K562 (cell line): ENCODE results near the gene SORL1-AS1.

Source experiments
- AFF1 ChIP-seq, 2 experiments: fragments of 450-650 bp; IDR thresholded peaks; 2 replicates each; pipeline ENCODE4 v1.6.1; 2018; ENCODE audit warnings: mild to moderate bottlenecking in 2 of 2, low read depth in 1 of 2; ENCODE audit not compliant: partially characterized antibody in 2 of 2
- FOXK2 ChIP-seq, 2 experiments: fragments of 450-650 bp; IDR thresholded peaks in 1 of 2; conservative IDR thresholded peaks in 1 of 2; 2 replicates each; pipeline ENCODE4 v1.6.1; 2016; ENCODE audit warnings: low read depth in 2 of 2, mild to moderate bottlenecking in 1 of 2
- GATA2 ChIP-seq: sonication (generic); formaldehyde crosslinking; IDR thresholded peaks from 2 replicates; pipeline ENCODE4 v1.4.0; 2020; ENCODE audit warnings: mild to moderate bottlenecking, missing genetic modification reagents
- HOXB6 ChIP-seq: fragments of 250-450 bp; sonication (Bioruptor Pico); IDR thresholded peaks from 2 replicates; pipeline ENCODE4 v1.5.1; 2022; ENCODE audit warnings: mild to moderate bottlenecking, borderline replicate concordance
- RBFOX2 ChIP-seq: fragments of 200-400 bp; formaldehyde crosslinking; IDR thresholded peaks from 2 replicates; pipeline ENCODE4 v1.6.1; 2017; ENCODE audit warnings: low read depth, mild to moderate bottlenecking, low read length, moderate library complexity
- ZNF518B ChIP-seq: fragments of 250-450 bp; sonication (Bioruptor Pico); IDR thresholded peaks from 2 replicates; pipeline ENCODE4 v1.5.0; 2021; ENCODE audit warnings: mild to moderate bottlenecking, moderate library complexity
- ZNF639 ChIP-seq, 2 experiments: fragments of 200-800 bp in 1 of 2; sonication (Bioruptor generic) in 1 of 2; sonication (generic) in 1 of 2; formaldehyde crosslinking in 1 of 2; IDR thresholded peaks in 1 of 2; conservative IDR thresholded peaks in 1 of 2; 2 replicates each; pipeline versions ENCODE4 v1.5.0 to v1.6.1; 2016 to 2020; ENCODE audit warnings: missing compliant biosample characterization in 1 of 2, missing genetic modification characterization in 1 of 2, missing genetic modification reagents in 1 of 2

SORL1-AS1 gene

GRCh38 chr11:121435132-121435531 is 17.6 kb downstream of the SORL1-AS1 start (continued):
- TF ChIP-seq ZNF518B (CRISPR knock-in tag) (no peak), RBFOX2 (no peak), HOXB6 (CRISPR knock-in tag) (no peak), FOXK2 (conservative IDR thresholded peaks at IDR 0.05 in 1 of 2, IDR thresholded peaks at IDR 0.05 in 1 of 2; ENCODE audit: low read depth in 2 of 2) (no peak), AFF1 (IDR thresholded peaks at IDR 0.05; ENCODE audit: low read depth in 1 of 2, partially characterized antibody in 2 of 2) (no peak), ZNF639 (CRISPR knock-in tag; conservative IDR thresholded peaks at IDR 0.05 in 1 of 2, IDR thresholded peaks at IDR 0.05 in 1 of 2) (no peak), GATA2 (CRISPR knock-in tag) (no peak)
